ENCODE data around the gene CLEC18B. TPM values are rescaled to one million over a fixed set of nuclear protein-coding genes. Genes with fewer than 3 reads are reported as not detected.
"Not testable (repeated sequence)": the region's sequence is repeated elsewhere in the genome, so short reads cannot be mapped to it uniquely, and the experiment has no call there.

CLEC18B gene
- total and polyA plus RNA-seq, 7 donors = 0.49 to 1.7 (median 0.83) TPM; not detected in 4

DNA sequence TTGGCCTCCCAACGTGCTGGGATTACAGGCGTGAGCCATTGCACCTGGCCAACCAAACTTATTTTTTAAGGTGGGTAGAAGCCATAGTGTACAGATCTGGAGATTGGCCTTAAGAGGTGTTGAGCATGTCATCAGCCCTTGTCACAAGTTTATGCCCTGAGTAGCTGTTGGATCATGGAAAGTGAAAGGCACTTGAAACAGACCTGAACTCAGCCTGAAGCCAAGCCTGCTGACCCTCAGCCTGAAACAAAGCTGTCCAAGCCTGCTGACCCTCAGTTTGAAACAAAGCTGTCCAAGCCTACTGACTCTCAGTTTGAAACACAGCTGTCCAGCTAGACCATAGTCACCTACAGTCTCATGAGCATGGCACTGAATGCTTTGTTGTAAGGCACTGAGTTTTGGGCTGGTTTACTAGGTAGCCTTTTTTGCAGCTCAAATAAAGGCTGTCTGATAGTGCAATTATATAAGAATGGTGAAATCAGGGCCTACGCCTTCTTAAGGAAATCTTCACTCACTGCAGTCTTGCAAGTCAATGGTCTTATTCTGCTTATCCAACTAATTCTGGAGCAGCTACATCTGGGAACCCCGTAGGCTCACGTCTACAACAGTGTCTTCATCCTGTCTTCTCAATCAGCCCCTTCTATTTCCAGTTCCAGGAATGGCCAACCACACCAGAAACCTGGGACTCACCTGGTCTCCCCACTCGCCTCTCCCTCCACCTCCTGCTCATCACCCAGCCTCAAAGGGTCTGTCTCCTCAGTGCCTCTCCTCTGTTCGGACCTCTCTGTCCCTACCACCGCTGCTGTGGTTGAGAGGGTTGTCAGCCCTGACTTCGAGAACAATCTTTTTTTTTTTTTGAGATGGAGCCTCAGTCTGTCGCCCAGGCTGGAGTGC, 48.1 kb downstream of the CLEC18B start:
- Histone ChIP-seq H3K4me3 (no peak overlapping the region), H3K36me3 (no peaks in the 10 kb centered on the region), H3K9me3 (no peaks in the 10 kb centered on the region), H3K27ac (no peak overlapping the region), H3K27me3 (no peaks in the 10 kb centered on the region), H3K4me1 (peaks cover 0 to 6% (median 0%) of the 10 kb centered on the region in 4 donors)
- TF ChIP-seq EP300 (IDR thresholded peaks at IDR 0.05) = no peak
- TF ChIP-seq, protein P1, sequence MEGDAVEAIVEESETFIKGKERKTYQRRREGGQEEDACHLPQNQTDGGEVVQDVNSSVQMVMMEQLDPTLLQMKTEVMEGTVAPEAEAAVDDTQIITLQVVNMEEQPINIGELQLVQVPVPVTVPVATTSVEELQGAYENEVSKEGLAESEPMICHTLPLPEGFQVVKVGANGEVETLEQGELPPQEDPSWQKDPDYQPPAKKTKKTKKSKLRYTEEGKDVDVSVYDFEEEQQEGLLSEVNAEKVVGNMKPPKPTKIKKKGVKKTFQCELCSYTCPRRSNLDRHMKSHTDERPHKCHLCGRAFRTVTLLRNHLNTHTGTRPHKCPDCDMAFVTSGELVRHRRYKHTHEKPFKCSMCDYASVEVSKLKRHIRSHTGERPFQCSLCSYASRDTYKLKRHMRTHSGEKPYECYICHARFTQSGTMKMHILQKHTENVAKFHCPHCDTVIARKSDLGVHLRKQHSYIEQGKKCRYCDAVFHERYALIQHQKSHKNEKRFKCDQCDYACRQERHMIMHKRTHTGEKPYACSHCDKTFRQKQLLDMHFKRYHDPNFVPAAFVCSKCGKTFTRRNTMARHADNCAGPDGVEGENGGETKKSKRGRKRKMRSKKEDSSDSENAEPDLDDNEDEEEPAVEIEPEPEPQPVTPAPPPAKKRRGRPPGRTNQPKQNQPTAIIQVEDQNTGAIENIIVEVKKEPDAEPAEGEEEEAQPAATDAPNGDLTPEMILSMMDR (IDR thresholded peaks at IDR 0.05) = no peak
- TF ChIP-seq POLR2A (IDR thresholded peaks at IDR 0.05) = no peak
- TF ChIP-seq POLR2AphosphoS5 (IDR thresholded peaks at IDR 0.05) = no peak
- DNase-seq = no peak
- 91% methylated on average over 10 of the region's 10 CpGs for WGBS, 2 donors
- intact Hi-C loops (cut with DNase I) = loop anchor here (5.0 kb wide), 1 partner anchor 76 kb away; the partner anchor contains the start of gene PSMD7

GRCh38 chr16:74372369-74372768, 48.9 kb downstream of the CLEC18B start:
- WGBS, 2 donors = 86 to 90% methylated on average over 5 of the region's 5 CpGs
- H3K27me3 ChIP-seq = no peaks in the 10 kb centered on the region
- intact Hi-C loops (cut with DNase I) = loop anchor here (5.0 kb wide), 1 partner anchor 75 kb away; the partner anchor contains the start of gene PSMD7
- H3K36me3 ChIP-seq = no peaks in the 10 kb centered on the region
- H3K9me3 ChIP-seq = no peaks in the 10 kb centered on the region
- H3K27ac ChIP-seq = no peak overlapping the region
- H3K4me3 ChIP-seq = no peak overlapping the region
- H3K4me1 ChIP-seq = peaks cover 0 to 6% (median 1%) of the 10 kb centered on the region in 4 donors
- TF ChIP-seq POLR2AphosphoS5 (IDR thresholded peaks at IDR 0.05) (no peak), POLR2A (IDR thresholded peaks at IDR 0.05) (no peak), EP300 (IDR thresholded peaks at IDR 0.05) (no peak)
- TF ChIP-seq, protein P1 (IDR thresholded peaks at IDR 0.05) = no peak
- no peak for DNase-seq

DNA sequence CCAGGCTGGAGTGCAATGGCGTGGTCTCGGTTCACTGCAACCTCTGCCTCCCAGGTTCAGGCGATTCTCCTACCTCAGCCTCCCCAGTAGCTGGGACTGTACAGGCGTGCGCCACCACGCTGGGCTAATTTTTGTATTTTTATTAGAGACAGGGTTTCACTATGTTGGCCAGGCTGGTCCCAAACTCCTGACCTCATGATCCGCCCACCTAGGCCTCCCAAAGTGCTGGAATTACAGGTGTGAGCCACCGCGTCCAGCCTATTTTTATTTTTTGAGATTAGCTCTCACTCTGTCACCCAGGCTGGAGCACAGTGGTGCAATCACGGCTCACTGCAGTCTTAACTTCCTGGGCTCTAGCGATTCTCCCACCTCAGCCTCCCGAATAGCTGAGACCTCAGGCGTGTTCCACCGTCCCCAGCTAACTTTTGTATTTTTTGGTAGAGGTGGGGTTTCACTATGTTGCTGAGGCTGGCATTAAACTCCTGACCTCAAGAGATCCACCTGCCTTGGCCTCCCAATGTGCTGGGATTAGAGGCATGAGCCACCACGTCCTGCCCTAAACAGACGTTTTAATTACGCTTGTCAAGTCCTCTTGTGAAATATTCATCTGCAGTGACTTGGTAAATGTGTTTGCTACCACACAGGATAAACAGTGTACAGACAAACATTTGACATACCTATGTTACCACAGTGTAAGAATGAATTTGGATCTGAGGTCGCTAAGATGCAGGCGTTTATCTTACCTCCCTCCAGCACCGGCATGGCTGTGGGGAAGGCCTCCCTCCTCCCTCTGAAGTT, 50.7 kb downstream of the CLEC18B start:
- peaks cover 0 to 22% (median 20%) of the 10 kb centered on the region in 4 donors for H3K4me1 ChIP-seq
- 90 to 93% methylated on average over 20 of the region's 20 CpGs for WGBS, 2 donors
- not testable (repeated sequence) for H3K27ac ChIP-seq, H3K9me3 ChIP-seq, H3K27me3 ChIP-seq, DNase-seq, H3K36me3 ChIP-seq, H3K4me3 ChIP-seq
- intact Hi-C loops (cut with DNase I) = loop anchor here (5.0 kb wide), 1 partner anchor 73 kb away; the partner anchor contains the start of gene PSMD7

GRCh38 chr16:74368002-74368911, 53.0 kb downstream of the CLEC18B start:
- H3K27me3 ChIP-seq; H3K36me3 ChIP-seq; intact Hi-C loops (cut with DNase I); H3K9me3 ChIP-seq: not testable (repeated sequence)
- Histone ChIP-seq H3K27ac (peak overlapping the region; percentile 81 to 90 (median 83)), H3K4me1 (peaks cover 0 to 23% (median 20%) of the 10 kb centered on the region in 4 donors), H3K4me3 (peak overlapping the region; percentile 60 to 81 (median 70))
- 0% methylated on average over 69 of the region's 81 CpGs for WGBS, 2 donors
- peak; percentile 97 for DNase-seq
- peak in 1 of 2 donors; percentile 26 for TF ChIP-seq POLR2A (IDR thresholded peaks at IDR 0.05)
- peak; percentile 14 to 83 (median 67) for TF ChIP-seq POLR2AphosphoS5 (IDR thresholded peaks at IDR 0.05)
- peak in 2 of 4 donors; percentile 20 to 65 for TF ChIP-seq EP300 (IDR thresholded peaks at IDR 0.05)

- H3K36me3 ChIP-seq; H3K9me3 ChIP-seq; intact Hi-C loops (cut with DNase I); H3K27me3 ChIP-seq: not testable (repeated sequence)
- 0% methylated on average over 31 to 35 of the region's 35 CpGs for WGBS, 2 donors
- peaks cover 0 to 23% (median 20%) of the 10 kb centered on the region in 4 donors for H3K4me1 ChIP-seq
- peak overlapping the region; percentile 81 to 90 (median 83) for H3K27ac ChIP-seq
- peak overlapping the region; percentile 60 to 81 (median 70) for H3K4me3 ChIP-seq
- peak; percentile 77 for DNase-seq
Measured at GRCh38 chr16:74367469-74368001, 53.7 kb downstream of the CLEC18B start.

GRCh38 chr16:74361646-74362610, 59.4 kb downstream of the CLEC18B start:
- intact Hi-C loops (cut with DNase I) = not testable (repeated sequence)

More at GRCh38 chr16:74361646-74362610, 59.4 kb downstream of the CLEC18B start:
- DNase-seq, H3K27ac ChIP-seq, H3K27me3 ChIP-seq, H3K4me3 ChIP-seq, H3K9me3 ChIP-seq: not testable (repeated sequence)
- 92 to 95% methylated on average over 9 to 10 of the region's 15 CpGs for WGBS, 2 donors
- peaks cover 0 to 15% (median 14%) of the 10 kb centered on the region in 4 donors for H3K4me1 ChIP-seq
- H3K36me3 ChIP-seq = peaks cover 0 to 32% (median 7%) of the 10 kb centered on the region in 4 donors
